ENCODE data around the gene DCAF4L1.
A peak's percentile ranks its signal among the peaks of the same experiment; 100 is the strongest.

Gene DCAF4L1

GRCh38 chr4:41981456-41981855 lies at the start of gene DCAF4L1:
TSS of gene DCAF4L1 (plus strand) at chr4:41981756. CDS start at chr4:41981793, 37 bp downstream.
- no peak for DNase-seq

- no peak for DNase-seq
Measured at GRCh38 chr4:41932988-41933387, 48.6 kb upstream of the DCAF4L1 start.

- no peak for DNase-seq
Measured at GRCh38 chr4:41933997-41934503, 47.5 kb upstream of the DCAF4L1 start.

GRCh38 chr4:41934514-41934900 lies 47.0 kb upstream of the DCAF4L1 start:
- DNase-seq = peak in 1 of 56 donors; percentile 22

- DNase-seq = peak; percentile 10 to 90 (median 77)
Measured at GRCh38 chr4:41934901-41935651, 46.5 kb upstream of the DCAF4L1 start, which contains the start of gene TMEM33. TSS of gene TMEM33 (plus strand) at chr4:41935429. CDS start at chr4:41935485, 56 bp downstream.

- no peak for DNase-seq
Measured at GRCh38 chr4:41935652-41936021, 45.9 kb upstream of the DCAF4L1 start.

- no peak for DNase-seq
Measured at GRCh38 chr4:41939016-41939626, 42.4 kb upstream of the DCAF4L1 start.

GRCh38 chr4:41940834-41941233 lies 40.7 kb upstream of the DCAF4L1 start:
- DNase-seq = no peak

GRCh38 chr4:41943506-41943905 lies 38.0 kb upstream of the DCAF4L1 start:
- DNase-seq = no peak

- no peak for DNase-seq
Measured at GRCh38 chr4:41944089-41944488, 37.5 kb upstream of the DCAF4L1 start.

- no peak for DNase-seq
Measured at GRCh38 chr4:41949531-41949930, 32.0 kb upstream of the DCAF4L1 start.

- DNase-seq = no peak
Measured at GRCh38 chr4:41957634-41958033, 23.9 kb upstream of the DCAF4L1 start.

- DNase-seq = no peak
Measured at GRCh38 chr4:41963105-41963504, 18.5 kb upstream of the DCAF4L1 start.

GRCh38 chr4:41964401-41964800 lies 17.2 kb upstream of the DCAF4L1 start:
- no peak for DNase-seq

- DNase-seq = no peak
Measured at GRCh38 chr4:41967392-41967791, 14.2 kb upstream of the DCAF4L1 start.

GRCh38 chr4:41969671-41970070 lies 11.9 kb upstream of the DCAF4L1 start:
- DNase-seq = no peak

- DNase-seq = no peak
Measured at GRCh38 chr4:41975341-41975740, 6.2 kb upstream of the DCAF4L1 start.

GRCh38 chr4:41976775-41977516 lies 4.6 kb upstream of the DCAF4L1 start:
- DNase-seq = no peak

- no peak for DNase-seq
Measured at GRCh38 chr4:41977709-41978108, 3.8 kb upstream of the DCAF4L1 start.

- no peak for DNase-seq
Measured at GRCh38 chr4:41982716-41983115, 1.2 kb downstream of the DCAF4L1 start.

- DNase-seq = no peak
Measured at GRCh38 chr4:41985151-41985550, 3.6 kb downstream of the DCAF4L1 start.

- no peak for DNase-seq
Measured at GRCh38 chr4:41989994-41990364, 8.4 kb downstream of the DCAF4L1 start.

All from amygdala (tissue), 56 donors.